Measurements from ENCODE around the gene TP53INP2. TPM values are rescaled to one million over a fixed set of nuclear protein-coding genes. Genes with fewer than 3 reads are reported as not detected.

TP53INP2 gene
- total and polyA plus RNA-seq, 2 experiments from 2014 or later = 8.4 to 18.9 TPM

- H3K27ac ChIP-seq = no peak overlapping the region
- H3K27me3 ChIP-seq = no peaks in the 10 kb centered on the region
- no peak overlapping the region for H3K4me3 ChIP-seq
- no peaks in the 10 kb centered on the region for H3K4me1 ChIP-seq (ENCODE audit: low read depth)
- DNase-seq (ENCODE audit: low read depth in 1 of 2, low spot score in 1 of 2) = no peak
- no peaks in the 10 kb centered on the region for H3K9me3 ChIP-seq (ENCODE audit: low read depth)
- TF ChIP-seq, protein P1, sequence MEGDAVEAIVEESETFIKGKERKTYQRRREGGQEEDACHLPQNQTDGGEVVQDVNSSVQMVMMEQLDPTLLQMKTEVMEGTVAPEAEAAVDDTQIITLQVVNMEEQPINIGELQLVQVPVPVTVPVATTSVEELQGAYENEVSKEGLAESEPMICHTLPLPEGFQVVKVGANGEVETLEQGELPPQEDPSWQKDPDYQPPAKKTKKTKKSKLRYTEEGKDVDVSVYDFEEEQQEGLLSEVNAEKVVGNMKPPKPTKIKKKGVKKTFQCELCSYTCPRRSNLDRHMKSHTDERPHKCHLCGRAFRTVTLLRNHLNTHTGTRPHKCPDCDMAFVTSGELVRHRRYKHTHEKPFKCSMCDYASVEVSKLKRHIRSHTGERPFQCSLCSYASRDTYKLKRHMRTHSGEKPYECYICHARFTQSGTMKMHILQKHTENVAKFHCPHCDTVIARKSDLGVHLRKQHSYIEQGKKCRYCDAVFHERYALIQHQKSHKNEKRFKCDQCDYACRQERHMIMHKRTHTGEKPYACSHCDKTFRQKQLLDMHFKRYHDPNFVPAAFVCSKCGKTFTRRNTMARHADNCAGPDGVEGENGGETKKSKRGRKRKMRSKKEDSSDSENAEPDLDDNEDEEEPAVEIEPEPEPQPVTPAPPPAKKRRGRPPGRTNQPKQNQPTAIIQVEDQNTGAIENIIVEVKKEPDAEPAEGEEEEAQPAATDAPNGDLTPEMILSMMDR (IDR thresholded peaks at IDR 0.05; ENCODE audit: low read depth, low read length) = no peak
- no peaks in the 10 kb centered on the region for H3K36me3 ChIP-seq
These were observed 20.5 kb upstream of the TP53INP2 start for GRCh38 chr20:34683667-34684066.

DNA sequence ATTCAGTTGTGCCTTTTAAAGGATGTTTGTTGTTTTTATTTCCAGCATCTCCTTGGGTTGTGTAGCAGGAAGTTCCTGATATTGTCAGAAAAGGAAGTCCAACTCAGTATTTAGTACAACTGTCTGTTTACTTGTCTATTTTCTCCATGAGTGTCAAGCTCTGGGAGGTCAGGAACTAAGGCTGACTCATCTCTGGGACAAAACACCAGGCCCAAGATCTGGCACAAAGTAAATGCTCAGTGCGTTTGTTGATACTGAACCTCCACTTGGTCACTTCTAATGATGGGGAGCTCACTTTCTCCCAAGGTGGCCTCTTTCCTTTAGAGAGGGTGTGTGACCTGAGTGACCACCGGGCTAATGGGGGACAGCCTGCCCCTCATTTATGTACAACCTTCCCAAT, 14.7 kb upstream of the TP53INP2 start:
- H3K27me3 ChIP-seq = no peaks in the 10 kb centered on the region
- TF ChIP-seq, protein P1 (IDR thresholded peaks at IDR 0.05; ENCODE audit: low read depth, low read length) = no peak
- no peaks in the 10 kb centered on the region for H3K9me3 ChIP-seq (ENCODE audit: low read depth)
- peak in 1 of 2 donors; percentile 38 for DNase-seq (ENCODE audit: low read depth in 1 of 2, low spot score in 1 of 2)
- H3K4me3 ChIP-seq = no peak overlapping the region
- no peaks in the 10 kb centered on the region for H3K36me3 ChIP-seq
- H3K27ac ChIP-seq = no peak overlapping the region
- no peaks in the 10 kb centered on the region for H3K4me1 ChIP-seq (ENCODE audit: low read depth)

DNA sequence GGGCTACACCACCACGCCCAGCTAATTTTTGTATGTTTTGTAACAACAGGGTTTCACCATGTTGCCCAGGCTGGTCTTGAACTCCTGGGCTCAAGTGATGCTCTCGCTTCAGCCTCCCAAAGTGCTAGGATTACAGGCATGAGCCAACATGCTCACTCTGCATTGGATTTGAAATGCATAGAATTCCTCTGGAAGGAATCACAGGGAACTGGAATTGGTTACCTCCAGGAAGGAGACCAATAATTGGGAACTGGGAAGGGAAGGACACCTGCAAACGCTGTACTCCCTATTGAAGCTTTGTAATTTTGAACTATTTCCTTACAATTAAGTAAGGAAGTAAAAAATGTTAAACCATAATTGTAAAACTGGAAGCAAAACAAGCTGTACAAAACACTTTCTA, 12.3 kb upstream of the TP53INP2 start:
- no peak for DNase-seq (ENCODE audit: low read depth in 1 of 2, low spot score in 1 of 2)
- H3K27me3 ChIP-seq = no peaks in the 10 kb centered on the region
- no peaks in the 10 kb centered on the region for H3K4me1 ChIP-seq (ENCODE audit: low read depth)
- no peak overlapping the region for H3K27ac ChIP-seq
- H3K36me3 ChIP-seq = no peaks in the 10 kb centered on the region
- H3K9me3 ChIP-seq (ENCODE audit: low read depth) = no peaks in the 10 kb centered on the region
- H3K4me3 ChIP-seq = no peak overlapping the region
- TF ChIP-seq, protein P1 (IDR thresholded peaks at IDR 0.05; ENCODE audit: low read depth, low read length) = no peak

DNA sequence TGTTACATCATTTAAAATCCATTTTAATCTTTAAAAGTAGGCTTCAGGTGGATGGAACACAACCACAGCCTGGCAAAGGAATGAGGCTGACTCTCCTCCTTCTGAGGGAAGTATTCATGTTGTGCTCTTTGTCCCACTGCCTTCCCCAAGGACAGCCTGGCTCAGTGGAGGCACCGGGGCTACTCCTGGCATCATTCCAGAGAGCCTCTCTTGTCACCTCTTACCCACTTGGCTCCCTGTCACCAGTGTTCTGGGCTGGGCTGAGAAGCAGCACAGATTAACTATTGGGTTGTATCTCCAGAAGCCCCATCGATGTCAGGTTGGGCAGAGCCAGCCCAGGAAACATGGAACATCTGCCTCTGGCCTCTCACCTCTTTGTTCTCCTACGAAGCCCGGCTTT, 10.7 kb upstream of the TP53INP2 start:
- TF ChIP-seq, protein P1 (IDR thresholded peaks at IDR 0.05; ENCODE audit: low read depth, low read length) = no peak
- Histone ChIP-seq H3K27me3 (no peaks in the 10 kb centered on the region), H3K9me3 (ENCODE audit: low read depth) (no peaks in the 10 kb centered on the region), H3K27ac (no peak overlapping the region), H3K4me1 (ENCODE audit: low read depth) (no peaks in the 10 kb centered on the region), H3K36me3 (no peaks in the 10 kb centered on the region), H3K4me3 (no peak overlapping the region)
- peak in 1 of 2 donors; percentile 36 for DNase-seq (ENCODE audit: low read depth in 1 of 2, low spot score in 1 of 2)

DNA sequence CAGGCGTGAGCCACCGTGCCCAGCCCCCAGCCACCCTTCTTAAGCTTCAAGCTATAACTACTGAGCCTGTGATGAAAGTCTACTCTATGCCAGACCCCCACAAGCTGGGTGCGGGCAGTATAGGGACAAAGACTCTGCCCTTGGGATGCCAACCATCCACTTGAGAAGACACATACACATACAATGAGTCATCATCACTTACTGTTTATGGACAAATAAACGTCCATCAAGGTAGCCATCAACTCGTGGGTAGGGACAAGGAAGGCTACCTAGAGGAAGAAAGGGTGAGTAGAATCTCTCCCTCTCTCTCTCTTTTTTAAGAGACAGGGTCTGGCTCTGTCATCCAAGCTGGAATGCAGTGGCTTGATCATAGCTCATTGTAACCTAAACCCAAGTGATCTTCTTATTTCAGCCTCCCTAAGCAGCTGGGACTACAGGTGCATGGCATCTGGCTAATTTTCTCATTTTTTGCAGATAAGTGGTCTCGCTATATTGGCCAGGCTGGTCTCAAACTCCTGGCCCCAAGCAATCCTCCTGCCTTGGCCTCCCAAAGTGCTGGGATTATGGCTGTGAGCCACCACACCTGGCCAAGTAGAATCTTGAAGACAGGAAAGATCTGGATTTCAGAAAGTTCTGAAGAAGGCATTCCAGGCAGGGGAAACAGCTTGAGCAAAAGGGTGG, 2.6 kb upstream of the TP53INP2 start:
- TF ChIP-seq, protein P1 (IDR thresholded peaks at IDR 0.05; ENCODE audit: low read depth, low read length) = no peak

More for the DNA sequence above, 2.6 kb upstream of the TP53INP2 start:
- Histone ChIP-seq H3K36me3 (no peaks in the 10 kb centered on the region), H3K4me3 (no peak overlapping the region), H3K27me3 (no peaks in the 10 kb centered on the region), H3K27ac (no peak overlapping the region), H3K4me1 (ENCODE audit: low read depth) (peaks cover 14% of the 10 kb centered on the region), H3K9me3 (ENCODE audit: low read depth) (no peaks in the 10 kb centered on the region)
- no peak for DNase-seq (ENCODE audit: low read depth in 1 of 2, low spot score in 1 of 2)

Data from cardiac muscle cell (in vitro differentiated cells and primary cell).